ENCODE data around the gene NOL9. TPM values are rescaled to one million over a fixed set of nuclear protein-coding genes. Genes with fewer than 3 reads are reported as not detected.

Gene NOL9
- total RNA-seq, 1 donor from 2014 or later = 26.8 TPM

- H3K27me3 Mint-ChIP-seq (ENCODE audit: low read depth, unreplicated experiment) = no peaks in the 10 kb centered on the region
- TF ChIP-seq EZH2 (IDR thresholded peaks at IDR 0.05; ENCODE audit: insufficient read depth, low read length) = no peak
- no peak for TF ChIP-seq CTCF (IDR thresholded peaks at IDR 0.05; ENCODE audit: insufficient read depth, low read depth, low read length)
- no peak for FAIRE-seq
Measured at GRCh38 chr1:6591222-6591621, 36.9 kb upstream of the NOL9 start.

GRCh38 chr1:6590046-6590445, 35.7 kb upstream of the NOL9 start:
- Histone ChIP-seq H3K9ac (ENCODE audit: low read length) (no peak overlapping the region), H3K36me3 (ENCODE audit: insufficient read depth, low read length) (peaks cover 25% of the 10 kb centered on the region), H3K79me2 (ENCODE audit: insufficient read depth, low read length) (peaks cover 46% of the 10 kb centered on the region), H3K4me1 (ENCODE audit: insufficient read depth, low read length) (no peaks in the 10 kb centered on the region), H3K4me3 (ENCODE audit: insufficient read depth, low read depth, low read length) (no peak overlapping the region), H3K27ac (ENCODE audit: low read depth, low read length) (no peak overlapping the region), H4K20me1 (ENCODE audit: insufficient read depth, low read length) (peaks cover 89% of the 10 kb centered on the region), H3K9me3 (ENCODE audit: insufficient read depth, low read depth, low read length) (no peaks in the 10 kb centered on the region), H2AFZ (ENCODE audit: low read depth, low read length) (no peak overlapping the region), H3K4me2 (ENCODE audit: low read length) (no peak overlapping the region), H3K27me3 (ENCODE audit: insufficient read depth, low read length) (no peaks in the 10 kb centered on the region)
- H3K4me1 Mint-ChIP-seq (ENCODE audit: low read depth, unreplicated experiment) = no peaks in the 10 kb centered on the region
- no peak overlapping the region for H3K27ac Mint-ChIP-seq (ENCODE audit: unreplicated experiment)
- H3K27me3 Mint-ChIP-seq (ENCODE audit: low read depth, unreplicated experiment) = no peaks in the 10 kb centered on the region
- FAIRE-seq (no peak), DNase-seq (ENCODE audit: low read depth) (no peak)
- H3K4me3 Mint-ChIP-seq (ENCODE audit: unreplicated experiment) = no peak overlapping the region
- TF ChIP-seq CTCF (IDR thresholded peaks at IDR 0.05; ENCODE audit: insufficient read depth, low read depth, low read length) = no peak
- no peak for TF ChIP-seq EZH2 (IDR thresholded peaks at IDR 0.05; ENCODE audit: insufficient read depth, low read length)
- no peaks in the 10 kb centered on the region for H3K9me3 Mint-ChIP-seq (ENCODE audit: unreplicated experiment)
- H3K36me3 Mint-ChIP-seq (ENCODE audit: low read depth, unreplicated experiment) = peaks cover 18% of the 10 kb centered on the region

More at GRCh38 chr1:6591222-6591621, 36.9 kb upstream of the NOL9 start:
- H3K4me1 Mint-ChIP-seq (ENCODE audit: low read depth, unreplicated experiment) = peaks cover under 1% of the 10 kb centered on the region
- peaks cover 19% of the 10 kb centered on the region for H3K36me3 Mint-ChIP-seq (ENCODE audit: low read depth, unreplicated experiment)
- peaks cover 93% of the 10 kb centered on the region for H4K20me1 ChIP-seq (ENCODE audit: insufficient read depth, low read length)
- H3K27ac ChIP-seq (ENCODE audit: low read depth, low read length) = no peak overlapping the region
- no peak overlapping the region for H2AFZ ChIP-seq (ENCODE audit: low read depth, low read length)
- no peaks in the 10 kb centered on the region for H3K9me3 Mint-ChIP-seq (ENCODE audit: unreplicated experiment)
- H3K9me3 ChIP-seq (ENCODE audit: insufficient read depth, low read depth, low read length) = no peaks in the 10 kb centered on the region
- no peak for DNase-seq (ENCODE audit: low read depth)
- H3K27ac Mint-ChIP-seq (ENCODE audit: unreplicated experiment) = no peak overlapping the region
- H3K4me1 ChIP-seq (ENCODE audit: insufficient read depth, low read length) = no peaks in the 10 kb centered on the region
- H3K4me3 Mint-ChIP-seq (ENCODE audit: unreplicated experiment) = no peak overlapping the region
- no peak overlapping the region for H3K4me2 ChIP-seq (ENCODE audit: low read length)
- no peak overlapping the region for H3K9ac ChIP-seq (ENCODE audit: low read length)
- H3K79me2 ChIP-seq (ENCODE audit: insufficient read depth, low read length) = peaks cover 57% of the 10 kb centered on the region
- no peak overlapping the region for H3K4me3 ChIP-seq (ENCODE audit: insufficient read depth, low read depth, low read length)
- no peaks in the 10 kb centered on the region for H3K27me3 ChIP-seq (ENCODE audit: insufficient read depth, low read length)
- peaks cover 36% of the 10 kb centered on the region for H3K36me3 ChIP-seq (ENCODE audit: insufficient read depth, low read length)

GRCh38 chr1:6588893-6589520, 34.7 kb upstream of the NOL9 start:
- Histone ChIP-seq H3K4me1 (ENCODE audit: insufficient read depth, low read length) (no peaks in the 10 kb centered on the region), H3K4me2 (ENCODE audit: low read length) (no peak overlapping the region), H3K79me2 (ENCODE audit: insufficient read depth, low read length) (peaks cover 43% of the 10 kb centered on the region), H4K20me1 (ENCODE audit: insufficient read depth, low read length) (peaks cover 85% of the 10 kb centered on the region), H3K27ac (ENCODE audit: low read depth, low read length) (no peak overlapping the region), H3K9me3 (ENCODE audit: insufficient read depth, low read depth, low read length) (no peaks in the 10 kb centered on the region), H3K9ac (ENCODE audit: low read length) (no peak overlapping the region), H3K36me3 (ENCODE audit: insufficient read depth, low read length) (peaks cover 18% of the 10 kb centered on the region), H3K27me3 (ENCODE audit: insufficient read depth, low read length) (no peaks in the 10 kb centered on the region), H3K4me3 (ENCODE audit: insufficient read depth, low read depth, low read length) (no peak overlapping the region), H2AFZ (ENCODE audit: low read depth, low read length) (no peak overlapping the region)
- no peak overlapping the region for H3K27ac Mint-ChIP-seq (ENCODE audit: unreplicated experiment)
- FAIRE-seq = no peak
- H3K9me3 Mint-ChIP-seq (ENCODE audit: unreplicated experiment) = no peaks in the 10 kb centered on the region
- no peaks in the 10 kb centered on the region for H3K27me3 Mint-ChIP-seq (ENCODE audit: low read depth, unreplicated experiment)
- DNase-seq (ENCODE audit: low read depth) = no peak
- no peak overlapping the region for H3K4me3 Mint-ChIP-seq (ENCODE audit: unreplicated experiment)
- peaks cover 2% of the 10 kb centered on the region for H3K4me1 Mint-ChIP-seq (ENCODE audit: low read depth, unreplicated experiment)
- TF ChIP-seq CTCF (IDR thresholded peaks at IDR 0.05; ENCODE audit: insufficient read depth, low read depth, low read length) = no peak
- no peak for TF ChIP-seq EZH2 (IDR thresholded peaks at IDR 0.05; ENCODE audit: insufficient read depth, low read length)
- H3K36me3 Mint-ChIP-seq (ENCODE audit: low read depth, unreplicated experiment) = peaks cover 15% of the 10 kb centered on the region

All from astrocyte (in vitro differentiated cells and primary cell).